Gastroesophageal sphincter (tissue), 4 donors: ENCODE data around the gene TAF3. TPM values are rescaled to one million over a fixed set of nuclear protein-coding genes. Genes with fewer than 3 reads are reported as not detected.

ENCODE experiments used
- ATAC-seq: fragments of 150-250 bp; one replicate; pipeline ENCODE4 v1.9.1; 2016; ENCODE audit warnings: mild to moderate bottlenecking, moderate library complexity
- H3K27ac ChIP-seq, 4 donors: fragments of 200-600 bp; sonication (generic) in 3 of 4; 1 replicate in 3 of 4; 2 replicates in 1 of 4; pipeline ENCODE4 v1.5.1; 2016 to 2019
- H3K27me3 ChIP-seq: fragments of 200-600 bp; sonication (generic); one replicate; pipeline ENCODE4 v1.5.1; 2019
- H3K36me3 ChIP-seq, 2 donors: fragments of 200-600 bp; sonication (generic); one replicate each; pipeline ENCODE4 v1.5.1; 2019; ENCODE audit warnings: control low read depth in 1 of 2
- H3K4me1 ChIP-seq, 3 donors: fragments of 200-600 bp; sonication (generic); 1 replicate in 2 of 3; 2 replicates in 1 of 3; pipeline ENCODE4 v1.5.1; 2016 to 2019; ENCODE audit warnings: control low read depth in 2 of 3
- H3K4me3 ChIP-seq, 2 donors: fragments of 200-600 bp; sonication (generic); one replicate each; pipeline ENCODE4 v1.5.1; 2019; ENCODE audit warnings: mild to moderate bottlenecking in 1 of 2, moderate library complexity in 1 of 2
- H3K9me3 ChIP-seq, 3 donors: fragments of 200-600 bp; sonication (generic); one replicate each; pipeline ENCODE4 v1.5.1; 2017 to 2019; ENCODE audit warnings: control low read depth in 2 of 3
- CTCF ChIP-seq, 4 experiments: fragments of 200-600 bp in 2 of 4; fragments of 450-650 bp in 2 of 4; sonication (generic) in 1 of 4; IDR thresholded peaks; one replicate each; pipeline ENCODE4 v1.5.1; 2017 to 2019; ENCODE audit warnings: antibody characterized with exemption in 4 of 4, mild to moderate bottlenecking in 2 of 4, moderate library complexity in 2 of 4
- EP300 ChIP-seq: sonication (generic); formaldehyde crosslinking; IDR thresholded peaks from one replicate; pipeline ENCODE4 v1.6.1; 2017; ENCODE audit warnings: antibody characterized with exemption, mild to moderate bottlenecking
- POLR2A ChIP-seq, 2 donors: fragments of 450-650 bp; IDR thresholded peaks; one replicate each; pipeline ENCODE4 v1.6.1; 2017; ENCODE audit warnings: antibody characterized with exemption in 2 of 2, mild to moderate bottlenecking in 2 of 2, moderate library complexity in 1 of 2
- POLR2AphosphoS5 ChIP-seq: sonication (generic); formaldehyde crosslinking; IDR thresholded peaks from one replicate; pipeline ENCODE4 v1.6.1; 2017; ENCODE audit warnings: antibody characterized with exemption
- WGBS, 2 donors: methylation state at CpG; one replicate each; pipeline ENCODE4 v1.1.5; 2018; ENCODE audit warnings: low coverage in 1 of 2; 5-methylcytosine and 5-hydroxymethylcytosine counted together
- total RNA-seq, 4 donors: library from RNA; depleted of rRNA; stranded (reverse); fragments of >200 nt; gene quantifications; one replicate each; pipeline ENCODE4 v1.1.0, GENCODE V29; 2016

TAF3 gene
- total RNA-seq, 4 donors from 2014 or later, result 5.7 to 11.8 (median 8.8) TPM

GRCh38 chr10:8061274-8062211 is 243.2 kb downstream of the TAF3 start:
- Histone ChIP-seq H3K27ac (no peak overlapping the region), H3K4me3 (no peak overlapping the region)

GRCh38 chr10:8063128-8063908 is 245.0 kb downstream of the TAF3 start:
- WGBS, 2 donors, result 40 to 56% methylated on average over 5 to 15 of the region's 15 CpGs
- H3K27ac ChIP-seq, result no peak overlapping the region
- no peaks in the 10 kb centered on the region for H3K9me3 ChIP-seq
- no peak overlapping the region for H3K4me3 ChIP-seq
- H3K27me3 ChIP-seq, result peaks cover 82% of the 10 kb centered on the region
- H3K4me1 ChIP-seq, result no peaks in the 10 kb centered on the region
- TF ChIP-seq CTCF (IDR thresholded peaks at IDR 0.05) (no peak), EP300 (no peak), POLR2AphosphoS5 (no peak), POLR2A (IDR thresholded peaks at IDR 0.05) (no peak)
- no peaks in the 10 kb centered on the region for H3K36me3 ChIP-seq
- no peak for ATAC-seq

More at GRCh38 chr10:8061274-8062211, 243.2 kb downstream of the TAF3 start:
- ATAC-seq, result no peak
- H3K9me3 ChIP-seq, result no peaks in the 10 kb centered on the region
- H3K27me3 ChIP-seq, result peaks cover 91% of the 10 kb centered on the region
- TF ChIP-seq CTCF (IDR thresholded peaks at IDR 0.05) (no peak), POLR2A (IDR thresholded peaks at IDR 0.05) (no peak), POLR2AphosphoS5 (no peak), EP300 (no peak)
- WGBS, 2 donors, result 73 to 83% methylated on average over 1 to 7 of the region's 17 CpGs
- no peaks in the 10 kb centered on the region for H3K36me3 ChIP-seq
- no peaks in the 10 kb centered on the region for H3K4me1 ChIP-seq

- Histone ChIP-seq H3K4me3 (no peak overlapping the region), H3K4me1 (no peaks in the 10 kb centered on the region), H3K36me3 (no peaks in the 10 kb centered on the region), H3K27me3 (peaks cover 82% of the 10 kb centered on the region), H3K9me3 (no peaks in the 10 kb centered on the region), H3K27ac (no peak overlapping the region)
- ATAC-seq, result no peak
- TF ChIP-seq EP300 (no peak), POLR2A (IDR thresholded peaks at IDR 0.05) (no peak), CTCF (IDR thresholded peaks at IDR 0.05) (no peak), POLR2AphosphoS5 (no peak)
- WGBS, 2 donors, result 47 to 53% methylated on average over 3 to 11 of the region's 13 CpGs
These were observed 245.6 kb downstream of the TAF3 start for GRCh38 chr10:8063935-8064334.

- no peaks in the 10 kb centered on the region for H3K36me3 ChIP-seq
- peaks cover 82% of the 10 kb centered on the region for H3K27me3 ChIP-seq
- WGBS, 2 donors, result 46 to 62% methylated on average over 4 to 5 of the region's 5 CpGs
- no peaks in the 10 kb centered on the region for H3K9me3 ChIP-seq
- TF ChIP-seq CTCF (IDR thresholded peaks at IDR 0.05), result no peak
- no peak for TF ChIP-seq POLR2AphosphoS5
- TF ChIP-seq EP300, result no peak
- TF ChIP-seq POLR2A (IDR thresholded peaks at IDR 0.05), result no peak
- ATAC-seq, result no peak
- H3K4me1 ChIP-seq, result no peaks in the 10 kb centered on the region
- H3K27ac ChIP-seq, result no peak overlapping the region
- H3K4me3 ChIP-seq, result no peak overlapping the region
These were observed 246.1 kb downstream of the TAF3 start for GRCh38 chr10:8064436-8064835.
